Measurements from ENCODE around the gene CLEC4C. TPM values are rescaled to one million over a fixed set of nuclear protein-coding genes. Genes with fewer than 3 reads are reported as not detected.
"Not testable (repeated sequence)": the region's sequence is repeated elsewhere in the genome, so short reads cannot be mapped to it uniquely, and the experiment has no call there.

Gene CLEC4C
- polyA plus RNA-seq, 1 of the 3 experiments (the other 2 are of a cell fraction), result not detected

DNA sequence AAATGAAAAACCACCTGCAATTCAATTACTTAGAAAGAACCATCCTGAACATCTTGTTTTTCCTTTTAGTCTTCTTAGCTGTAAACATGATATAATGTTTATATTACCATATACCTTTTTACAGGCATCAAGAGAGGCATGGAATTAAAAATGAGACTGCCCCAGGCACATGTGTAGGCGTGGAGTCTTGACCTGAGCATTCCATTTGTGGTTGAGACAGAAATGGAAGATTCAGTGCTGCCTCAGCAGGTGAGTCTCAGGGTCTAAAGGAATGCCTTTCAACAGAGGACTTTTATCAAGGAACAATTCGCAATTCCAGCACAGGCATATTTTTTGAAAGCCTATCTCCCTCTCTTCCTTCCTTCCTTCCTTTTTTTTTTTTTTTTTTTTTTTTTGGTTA lies 9.8 kb upstream of the CLEC4C start:
- no peak overlapping the region for H3K9ac ChIP-seq
- no peak overlapping the region for H2AFZ ChIP-seq (ENCODE audit: low read depth)
- H3K4me1 ChIP-seq (ENCODE audit: control insufficient read depth in 1 of 2, insufficient read depth in 2 of 2, low read depth in 1 of 2, low read length in 1 of 2), result no peaks in the 10 kb centered on the region
- H4K20me1 ChIP-seq (ENCODE audit: insufficient read depth), result no peaks in the 10 kb centered on the region
- H3K36me3 ChIP-seq (replicated peaks in 1 of 2; ENCODE audit: control insufficient read depth in 1 of 2, insufficient read depth in 2 of 2, low read length in 1 of 2), result no peaks in the 10 kb centered on the region
- POLR2A ChIA-PET, result no interaction called here
- 13% methylated on average over 2 of the region's 2 CpGs for WGBS (ENCODE audit: low lambda C conversion rate)
- CTCF ChIA-PET, result no interaction called here
- H3K4me2 ChIP-seq, result no peak overlapping the region
- TF ChIP-seq, protein P1, sequence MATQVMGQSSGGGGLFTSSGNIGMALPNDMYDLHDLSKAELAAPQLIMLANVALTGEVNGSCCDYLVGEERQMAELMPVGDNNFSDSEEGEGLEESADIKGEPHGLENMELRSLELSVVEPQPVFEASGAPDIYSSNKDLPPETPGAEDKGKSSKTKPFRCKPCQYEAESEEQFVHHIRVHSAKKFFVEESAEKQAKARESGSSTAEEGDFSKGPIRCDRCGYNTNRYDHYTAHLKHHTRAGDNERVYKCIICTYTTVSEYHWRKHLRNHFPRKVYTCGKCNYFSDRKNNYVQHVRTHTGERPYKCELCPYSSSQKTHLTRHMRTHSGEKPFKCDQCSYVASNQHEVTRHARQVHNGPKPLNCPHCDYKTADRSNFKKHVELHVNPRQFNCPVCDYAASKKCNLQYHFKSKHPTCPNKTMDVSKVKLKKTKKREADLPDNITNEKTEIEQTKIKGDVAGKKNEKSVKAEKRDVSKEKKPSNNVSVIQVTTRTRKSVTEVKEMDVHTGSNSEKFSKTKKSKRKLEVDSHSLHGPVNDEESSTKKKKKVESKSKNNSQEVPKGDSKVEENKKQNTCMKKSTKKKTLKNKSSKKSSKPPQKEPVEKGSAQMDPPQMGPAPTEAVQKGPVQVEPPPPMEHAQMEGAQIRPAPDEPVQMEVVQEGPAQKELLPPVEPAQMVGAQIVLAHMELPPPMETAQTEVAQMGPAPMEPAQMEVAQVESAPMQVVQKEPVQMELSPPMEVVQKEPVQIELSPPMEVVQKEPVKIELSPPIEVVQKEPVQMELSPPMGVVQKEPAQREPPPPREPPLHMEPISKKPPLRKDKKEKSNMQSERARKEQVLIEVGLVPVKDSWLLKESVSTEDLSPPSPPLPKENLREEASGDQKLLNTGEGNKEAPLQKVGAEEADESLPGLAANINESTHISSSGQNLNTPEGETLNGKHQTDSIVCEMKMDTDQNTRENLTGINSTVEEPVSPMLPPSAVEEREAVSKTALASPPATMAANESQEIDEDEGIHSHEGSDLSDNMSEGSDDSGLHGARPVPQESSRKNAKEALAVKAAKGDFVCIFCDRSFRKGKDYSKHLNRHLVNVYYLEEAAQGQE (IDR thresholded peaks at IDR 0.05; ENCODE audit: low read depth, low read length), result no peak
- TF ChIP-seq ZBTB33 (IDR thresholded peaks at IDR 0.05; ENCODE audit: borderline replicate concordance, low read depth), result no peak
- TF ChIP-seq GATA2 (CRISPR knock-in tag; IDR thresholded peaks at IDR 0.05), result no peak
- TF ChIP-seq RAD21 (IDR thresholded peaks at IDR 0.05; ENCODE audit: low read length), result no peak
- no peak for TF ChIP-seq FOXJ3 (CRISPR knock-in tag; IDR thresholded peaks at IDR 0.05)
- no peak for TF ChIP-seq RXRA (IDR thresholded peaks at IDR 0.05; ENCODE audit: borderline replicate concordance, low read depth)
- TF ChIP-seq, protein P2, sequence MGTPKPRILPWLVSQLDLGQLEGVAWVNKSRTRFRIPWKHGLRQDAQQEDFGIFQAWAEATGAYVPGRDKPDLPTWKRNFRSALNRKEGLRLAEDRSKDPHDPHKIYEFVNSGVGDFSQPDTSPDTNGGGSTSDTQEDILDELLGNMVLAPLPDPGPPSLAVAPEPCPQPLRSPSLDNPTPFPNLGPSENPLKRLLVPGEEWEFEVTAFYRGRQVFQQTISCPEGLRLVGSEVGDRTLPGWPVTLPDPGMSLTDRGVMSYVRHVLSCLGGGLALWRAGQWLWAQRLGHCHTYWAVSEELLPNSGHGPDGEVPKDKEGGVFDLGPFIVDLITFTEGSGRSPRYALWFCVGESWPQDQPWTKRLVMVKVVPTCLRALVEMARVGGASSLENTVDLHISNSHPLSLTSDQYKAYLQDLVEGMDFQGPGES (IDR thresholded peaks at IDR 0.05; ENCODE audit: low read depth, low read length), result no peak
- TF ChIP-seq ELF1 (IDR thresholded peaks at IDR 0.05), result no peak
- no peak for TF ChIP-seq JUND (IDR thresholded peaks at IDR 0.05)
- TF ChIP-seq MXI1 (IDR thresholded peaks at IDR 0.05; ENCODE audit: low read depth, low read length), result no peak
- TF ChIP-seq EZH2phosphoT487 (IDR thresholded peaks at IDR 0.05; ENCODE audit: borderline replicate concordance, low read depth), result no peak
- no peak for TF ChIP-seq EP300 (IDR thresholded peaks at IDR 0.05; ENCODE audit: borderline replicate concordance in 1 of 2, low read depth in 1 of 2, low read length in 1 of 2)
- TF ChIP-seq SIN3A (IDR thresholded peaks at IDR 0.05; ENCODE audit: borderline replicate concordance, low read depth, low read length), result no peak
- no peak for TF ChIP-seq CHD2 (IDR thresholded peaks at IDR 0.05; ENCODE audit: low read length, partially characterized antibody)
- no peak for TF ChIP-seq CTCF (IDR thresholded peaks at IDR 0.05)
- no peak for TF ChIP-seq TCF12 (IDR thresholded peaks at IDR 0.05)
- no peaks in the 10 kb centered on the region for H3K9me2 ChIP-seq
- H3K4me3 ChIP-seq (ENCODE audit: low read depth in 2 of 2, low read length in 1 of 2), result no peak overlapping the region
- H3K9me3 ChIP-seq, result no peaks in the 10 kb centered on the region
- no peaks in the 10 kb centered on the region for H3F3A ChIP-seq (replicated peaks; ENCODE audit: insufficient read depth)
- DNase-seq, result no peak
- no peak overlapping the region for H3K27ac ChIP-seq (ENCODE audit: low read depth in 2 of 2, low read length in 1 of 2)
- no peaks in the 10 kb centered on the region for H3K79me2 ChIP-seq (ENCODE audit: insufficient read depth)
- peaks cover 60% of the 10 kb centered on the region for H3K27me3 ChIP-seq (ENCODE audit: insufficient read depth)

- CTCF ChIA-PET; H3K79me2 ChIP-seq (ENCODE audit: insufficient read depth); H3K9ac ChIP-seq; H3K9me2 ChIP-seq; H3K36me3 ChIP-seq (replicated peaks in 1 of 2; ENCODE audit: control insufficient read depth in 1 of 2, insufficient read depth in 2 of 2, low read length in 1 of 2); H3K4me1 ChIP-seq (ENCODE audit: control insufficient read depth in 1 of 2, insufficient read depth in 2 of 2, low read depth in 1 of 2, low read length in 1 of 2); H3F3A ChIP-seq (replicated peaks; ENCODE audit: insufficient read depth); H4K20me1 ChIP-seq (ENCODE audit: insufficient read depth); H3K27ac ChIP-seq (ENCODE audit: low read depth in 2 of 2, low read length in 1 of 2); H3K9me3 ChIP-seq; H2AFZ ChIP-seq (ENCODE audit: low read depth); DNase-seq; H3K4me2 ChIP-seq; POLR2A ChIA-PET: not testable (repeated sequence)
- H3K27me3 ChIP-seq (ENCODE audit: insufficient read depth), result peaks cover 56% of the 10 kb centered on the region
- peak overlapping the region in 1 of 2 experiments; percentile 24; a peak in 2 of 4 replicates for H3K4me3 ChIP-seq (ENCODE audit: low read depth in 2 of 2, low read length in 1 of 2)
- WGBS (ENCODE audit: low lambda C conversion rate), result 24% methylated on average over 9 of the region's 9 CpGs
These were observed 8.5 kb upstream of the CLEC4C start for GRCh38 chr12:7755668-7756067.
